ENCODE results near the gene TSPAN12. TPM values are rescaled to one million over a fixed set of nuclear protein-coding genes. Genes with fewer than 3 reads are reported as not detected.
A peak's percentile ranks its signal among the peaks of the same experiment; 100 is the strongest.
"Not testable (repeated sequence)": the region's sequence is repeated elsewhere in the genome, so short reads cannot be mapped to it uniquely, and the experiment has no call there.

TSPAN12 gene
- total RNA-seq, 2 donors from 2014 or later = 35.6 to 50.3 TPM

GRCh38 chr7:120783721-120784120, 74.2 kb downstream of the TSPAN12 start:
- Mint-ChIP-seq H3K4me1 (peaks cover 18% of the 10 kb centered on the region), H3K27me3 (ENCODE audit: insufficient read depth) (no peaks in the 10 kb centered on the region), H3K27ac (no peak overlapping the region), H3K9me3 (no peaks in the 10 kb centered on the region), H3K36me3 (ENCODE audit: low read depth) (peaks cover 6% of the 10 kb centered on the region), H3K4me3 (no peak overlapping the region)
- Histone ChIP-seq H3K36me3 (ENCODE audit: control insufficient read depth, insufficient read depth, low read length) (peaks cover 14% of the 10 kb centered on the region), H3K27me3 (ENCODE audit: control insufficient read depth, insufficient read depth, low read length, poor library complexity, severe bottlenecking) (no peaks in the 10 kb centered on the region), H3K4me1 (ENCODE audit: control insufficient read depth, insufficient read depth, low read length) (peaks cover 8% of the 10 kb centered on the region), H3K9ac (ENCODE audit: extremely low read depth, low read length, poor library complexity, severe bottlenecking) (no peak overlapping the region), H3K4me3 (ENCODE audit: low read length) (no peak overlapping the region), H3K9me3 (ENCODE audit: control insufficient read depth, low read length) (no peaks in the 10 kb centered on the region), H3K27ac (ENCODE audit: low read depth, low read length) (no peak overlapping the region)
- no peak for TF ChIP-seq CTCF (conservative IDR thresholded peaks at IDR 0.05)
- no peak for DNase-seq
- 93 to 97% methylated on average over 4 to 5 of the region's 5 CpGs for WGBS, 2 experiments (ENCODE audit: insufficient coverage in 1 of 2, insufficient read length in 1 of 2)

GRCh38 chr7:120783273-120783672, 74.7 kb downstream of the TSPAN12 start:
- Histone ChIP-seq H3K9me3 (ENCODE audit: control insufficient read depth, low read length) (no peaks in the 10 kb centered on the region), H3K27me3 (ENCODE audit: control insufficient read depth, insufficient read depth, low read length, poor library complexity, severe bottlenecking) (no peaks in the 10 kb centered on the region), H3K27ac (ENCODE audit: low read depth, low read length) (no peak overlapping the region), H3K36me3 (ENCODE audit: control insufficient read depth, insufficient read depth, low read length) (peaks cover 9% of the 10 kb centered on the region), H3K4me3 (ENCODE audit: low read length) (no peak overlapping the region), H3K4me1 (ENCODE audit: control insufficient read depth, insufficient read depth, low read length) (peaks cover 8% of the 10 kb centered on the region), H3K9ac (ENCODE audit: extremely low read depth, low read length, poor library complexity, severe bottlenecking) (no peak overlapping the region)
- H3K4me1 Mint-ChIP-seq = peaks cover 18% of the 10 kb centered on the region
- no peak overlapping the region for H3K4me3 Mint-ChIP-seq
- H3K9me3 Mint-ChIP-seq = no peaks in the 10 kb centered on the region
- 86 to 90% methylated on average over 3 to 6 of the region's 6 CpGs for WGBS, 2 experiments (ENCODE audit: insufficient coverage in 1 of 2, insufficient read length in 1 of 2)
- H3K36me3 Mint-ChIP-seq (ENCODE audit: low read depth) = peaks cover 1% of the 10 kb centered on the region
- H3K27me3 Mint-ChIP-seq (ENCODE audit: insufficient read depth) = no peaks in the 10 kb centered on the region
- TF ChIP-seq CTCF (conservative IDR thresholded peaks at IDR 0.05) = no peak
- DNase-seq = no peak
- no peak overlapping the region for H3K27ac Mint-ChIP-seq

GRCh38 chr7:120781924-120782323, 76.0 kb downstream of the TSPAN12 start:
- H3K27ac Mint-ChIP-seq; H3K4me3 ChIP-seq (ENCODE audit: low read length); H3K27ac ChIP-seq (ENCODE audit: low read depth, low read length); H3K4me3 Mint-ChIP-seq; H3K9ac ChIP-seq (ENCODE audit: extremely low read depth, low read length, poor library complexity, severe bottlenecking); H3K27me3 Mint-ChIP-seq (ENCODE audit: insufficient read depth); DNase-seq; H3K9me3 Mint-ChIP-seq; H3K27me3 ChIP-seq (ENCODE audit: control insufficient read depth, insufficient read depth, low read length, poor library complexity, severe bottlenecking); H3K36me3 Mint-ChIP-seq (ENCODE audit: low read depth); H3K36me3 ChIP-seq (ENCODE audit: control insufficient read depth, insufficient read depth, low read length); H3K9me3 ChIP-seq (ENCODE audit: control insufficient read depth, low read length): not testable (repeated sequence)
- H3K4me1 Mint-ChIP-seq = peaks cover 18% of the 10 kb centered on the region
- peaks cover 15% of the 10 kb centered on the region for H3K4me1 ChIP-seq (ENCODE audit: control insufficient read depth, insufficient read depth, low read length)
- 92 to 95% methylated on average over 10 of the region's 10 CpGs for WGBS, 2 experiments (ENCODE audit: insufficient coverage in 1 of 2, insufficient read length in 1 of 2)

- Histone ChIP-seq H3K27me3 (ENCODE audit: control insufficient read depth, insufficient read depth, low read length, poor library complexity, severe bottlenecking) (no peaks in the 10 kb centered on the region), H3K9ac (ENCODE audit: extremely low read depth, low read length, poor library complexity, severe bottlenecking) (no peak overlapping the region), H3K4me3 (ENCODE audit: low read length) (no peak overlapping the region), H3K27ac (ENCODE audit: low read depth, low read length) (no peak overlapping the region), H3K9me3 (ENCODE audit: control insufficient read depth, low read length) (no peaks in the 10 kb centered on the region), H3K4me1 (ENCODE audit: control insufficient read depth, insufficient read depth, low read length) (peaks cover 15% of the 10 kb centered on the region), H3K36me3 (ENCODE audit: control insufficient read depth, insufficient read depth, low read length) (no peaks in the 10 kb centered on the region)
- TF ChIP-seq CTCF (conservative IDR thresholded peaks at IDR 0.05) = no peak
- Mint-ChIP-seq H3K27me3 (ENCODE audit: insufficient read depth) (no peaks in the 10 kb centered on the region), H3K36me3 (ENCODE audit: low read depth) (no peaks in the 10 kb centered on the region), H3K4me3 (no peak overlapping the region), H3K4me1 (peaks cover 17% of the 10 kb centered on the region), H3K9me3 (no peaks in the 10 kb centered on the region), H3K27ac (no peak overlapping the region)
- DNase-seq = peak; percentile 68
- WGBS, 2 experiments (ENCODE audit: insufficient coverage in 1 of 2, insufficient read length in 1 of 2) = 51 to 82% methylated on average over 2 to 6 of the region's 6 CpGs
Observed at GRCh38 chr7:120780938-120781337, 77.0 kb downstream of the TSPAN12 start.

- WGBS, 2 experiments (ENCODE audit: insufficient coverage in 1 of 2, insufficient read length in 1 of 2) = 87 to 95% methylated on average over 6 to 7 of the region's 7 CpGs
Observed at GRCh38 chr7:120780451-120780850, 77.5 kb downstream of the TSPAN12 start.

More at GRCh38 chr7:120780451-120780850, 77.5 kb downstream of the TSPAN12 start:
- H3K27ac ChIP-seq (ENCODE audit: low read depth, low read length); H3K9me3 ChIP-seq (ENCODE audit: control insufficient read depth, low read length); H3K36me3 ChIP-seq (ENCODE audit: control insufficient read depth, insufficient read depth, low read length); H3K27me3 Mint-ChIP-seq (ENCODE audit: insufficient read depth); H3K4me3 Mint-ChIP-seq; H3K4me3 ChIP-seq (ENCODE audit: low read length); H3K9ac ChIP-seq (ENCODE audit: extremely low read depth, low read length, poor library complexity, severe bottlenecking); DNase-seq; H3K27me3 ChIP-seq (ENCODE audit: control insufficient read depth, insufficient read depth, low read length, poor library complexity, severe bottlenecking); H3K9me3 Mint-ChIP-seq; H3K27ac Mint-ChIP-seq; H3K36me3 Mint-ChIP-seq (ENCODE audit: low read depth): not testable (repeated sequence)
- peaks cover 15% of the 10 kb centered on the region for H3K4me1 ChIP-seq (ENCODE audit: control insufficient read depth, insufficient read depth, low read length)
- peaks cover 16% of the 10 kb centered on the region for H3K4me1 Mint-ChIP-seq

Measured in endodermal cell (in vitro differentiated cells).